Activated T-helper 1 cell treated with Interleukin-2 at 50 U/mL for 16 hours (primary cell): ENCODE data around the gene DMKN.

Source experiments
- DNase-seq: peaks from one replicate; pipeline ENCODE4 v3.0.0-alpha.2; 2020; ENCODE audit warnings: low read depth

DMKN gene

GRCh38 chr19:35549879-35550523 is 36.6 kb upstream of the DMKN start:
- no peak for DNase-seq

DNA sequence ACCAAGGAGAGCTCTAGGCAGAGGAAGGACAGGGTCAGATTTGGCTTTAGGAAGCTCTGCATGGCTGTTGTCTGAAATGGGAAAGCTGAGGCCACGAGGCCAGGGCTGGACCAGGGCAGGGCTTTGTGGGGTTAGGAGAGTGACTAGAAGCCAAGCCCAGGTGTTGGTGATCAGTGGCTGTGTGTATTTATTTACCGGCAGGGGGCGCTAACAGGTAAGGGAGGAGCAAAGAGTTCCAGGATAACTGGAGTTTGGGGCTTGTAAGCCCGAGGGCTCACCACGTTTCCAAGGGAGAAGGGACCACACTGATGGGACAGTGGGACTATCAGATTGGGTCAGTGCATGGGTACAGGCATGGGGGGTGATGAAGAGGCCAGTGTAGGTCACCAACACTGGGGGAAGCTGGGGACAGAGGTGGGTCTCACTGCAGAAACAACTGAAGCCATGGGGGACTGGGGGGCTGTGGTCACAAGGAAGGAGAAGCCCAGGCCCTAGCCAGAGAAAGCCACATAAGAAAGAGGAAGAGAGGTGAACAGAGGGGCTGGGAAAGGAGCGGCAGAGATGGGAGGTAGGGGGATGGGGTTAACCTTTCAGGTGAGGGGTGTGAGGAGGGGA is 35.8 kb upstream of the DMKN start:
- DNase-seq = peak; percentile 31

DNA sequence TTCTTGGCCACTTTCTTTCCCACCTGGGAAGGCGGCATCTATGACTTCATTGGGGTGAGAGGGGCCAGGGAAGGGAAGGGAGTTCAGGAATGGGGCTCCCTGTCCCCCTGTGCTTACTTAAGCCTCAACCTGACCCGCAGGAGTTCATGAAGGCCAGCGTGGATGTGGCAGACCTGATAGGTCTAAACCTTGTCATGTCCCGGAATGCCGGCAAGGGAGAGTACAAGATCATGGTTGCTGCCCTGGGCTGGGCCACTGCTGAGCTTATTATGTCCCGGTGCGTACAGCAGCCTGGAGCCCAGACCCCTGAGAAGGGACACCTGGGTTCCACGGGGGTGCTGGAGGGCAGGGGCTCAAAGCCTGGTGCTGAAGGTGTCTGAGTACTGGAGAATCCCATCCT is 33.1 kb upstream of the DMKN start:
- no peak for DNase-seq

DNA sequence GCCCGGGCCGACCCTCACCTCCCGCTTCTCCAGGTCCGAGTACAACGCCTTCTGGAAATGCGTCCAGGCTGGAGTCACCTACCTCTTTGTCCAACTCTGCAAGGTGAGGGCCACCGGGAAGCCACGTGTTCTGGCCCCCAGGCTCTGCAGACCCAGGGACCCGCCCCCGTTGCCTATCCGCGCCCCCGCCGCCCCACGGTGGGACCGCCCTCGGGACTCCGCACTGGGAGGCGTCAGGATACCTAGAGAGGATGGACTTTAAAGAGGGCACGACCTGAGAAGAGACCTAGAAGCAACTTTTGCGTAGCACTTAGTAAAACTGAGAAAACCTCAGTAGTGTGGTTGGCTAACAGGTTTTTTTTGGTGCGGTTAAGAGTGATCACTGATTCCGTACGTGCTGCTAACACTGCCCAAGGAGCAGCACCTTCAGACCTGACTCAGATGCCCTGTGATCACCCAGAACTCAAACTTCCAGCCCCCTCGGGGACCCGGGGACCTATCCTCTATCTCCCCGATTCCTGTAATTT is 32.5 kb upstream of the DMKN start:
- DNase-seq = peak; percentile 17

GRCh38 chr19:35545001-35545854 is 31.8 kb upstream of the DMKN start, which contains the start of gene TMEM147:
TMEM147 (plus strand) TSS chr19:35545626; CDS start chr19:35545740, 114 bp downstream.
- DNase-seq = peak; percentile 66

DNA sequence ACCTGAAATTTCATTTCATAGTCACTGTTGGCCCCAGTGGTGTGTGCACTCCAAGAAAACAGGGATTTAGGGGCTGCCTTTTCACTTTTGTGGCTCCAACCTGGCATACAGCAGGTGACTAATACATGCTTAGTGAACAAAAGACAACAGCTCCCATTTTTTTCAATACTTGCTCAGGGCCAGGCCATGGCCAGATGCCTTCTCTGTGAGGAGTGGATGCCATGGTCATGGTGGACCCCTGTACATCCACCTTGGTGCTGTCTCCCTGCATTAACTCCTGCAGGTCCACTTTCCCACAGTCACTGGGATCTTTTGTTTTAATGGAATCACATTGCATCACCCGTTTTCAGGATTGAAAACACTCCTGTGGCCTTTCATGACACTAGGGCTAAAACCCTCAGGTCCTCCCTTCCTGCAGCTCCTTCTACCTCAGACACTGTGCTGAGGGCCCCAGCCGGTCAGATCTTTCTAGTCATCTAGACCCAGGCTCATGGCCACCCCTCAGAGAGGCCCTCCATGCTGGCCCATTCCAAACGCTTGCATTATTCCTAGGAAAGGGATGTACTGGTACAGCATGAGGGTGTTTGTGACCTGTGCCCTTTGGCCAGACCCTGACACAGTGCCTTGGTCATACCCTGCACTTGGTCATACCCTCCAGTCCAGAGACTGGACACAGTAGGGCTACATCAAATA is 30.8 kb upstream of the DMKN start:
- DNase-seq = no peak

DNA sequence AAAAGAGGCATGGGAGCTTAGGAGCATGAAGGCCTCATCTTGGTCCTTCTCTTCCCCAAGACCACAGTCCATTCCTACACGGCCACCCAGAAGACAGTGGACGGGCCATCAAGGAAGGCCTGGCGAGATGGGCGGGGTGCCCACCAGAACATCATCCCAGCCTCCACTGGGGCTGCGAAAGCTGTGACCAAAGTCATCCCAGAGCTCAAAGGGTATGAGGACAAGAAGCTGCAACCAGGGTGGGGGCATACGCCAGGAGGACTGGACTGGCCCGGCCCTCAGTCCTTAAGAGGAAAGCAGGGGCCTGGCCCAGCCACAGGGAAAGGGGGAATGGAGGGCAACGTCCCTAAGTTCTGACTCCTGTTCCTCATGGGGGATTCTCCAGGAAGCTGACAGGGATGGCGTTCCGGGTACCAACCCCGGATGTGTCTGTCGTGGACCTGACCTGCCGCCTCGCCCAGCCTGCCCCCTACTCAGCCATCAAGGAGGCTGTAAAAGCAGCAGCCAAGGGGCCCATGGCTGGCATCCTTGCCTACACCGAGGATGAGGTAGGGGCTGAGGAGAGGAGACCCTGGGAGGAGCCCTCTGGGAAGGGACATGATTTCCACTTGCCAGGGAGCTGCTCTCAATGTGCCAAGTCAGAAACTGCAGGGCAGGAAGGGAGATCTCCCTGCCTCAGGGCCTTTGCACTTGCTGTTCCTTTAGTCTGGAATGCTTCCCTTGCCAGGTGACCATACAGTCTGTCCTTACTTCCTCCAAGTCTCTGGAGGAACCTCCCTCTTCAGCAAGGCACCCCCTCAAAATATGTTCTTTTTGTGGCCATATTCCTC is 30.0 kb upstream of the DMKN start:
- DNase-seq = no peak

DNA sequence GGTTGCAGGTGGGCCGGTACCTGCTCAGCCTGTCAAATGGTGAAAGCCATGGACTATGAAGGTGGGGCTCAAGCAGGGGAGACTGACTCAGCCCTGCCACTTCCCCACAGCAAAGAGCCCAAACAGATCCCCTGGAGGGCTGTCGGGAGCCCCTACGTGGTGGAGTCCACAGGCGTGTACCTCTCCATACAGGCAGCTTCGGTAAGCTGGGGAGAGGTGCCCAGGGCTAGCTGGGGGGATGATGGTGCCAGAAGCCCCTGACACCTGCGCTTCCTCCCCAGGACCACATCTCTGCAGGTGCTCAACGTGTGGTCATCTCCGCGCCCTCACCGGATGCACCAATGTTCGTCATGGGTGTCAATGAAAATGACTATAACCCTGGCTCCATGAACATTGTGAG is 28.8 kb upstream of the DMKN start:
- no peak for DNase-seq

GRCh38 chr19:35540356-35540927 is 27.0 kb upstream of the DMKN start:
- no peak for DNase-seq

- no peak for DNase-seq
These were observed 26.4 kb upstream of the DMKN start for GRCh38 chr19:35539850-35540249.

DNA sequence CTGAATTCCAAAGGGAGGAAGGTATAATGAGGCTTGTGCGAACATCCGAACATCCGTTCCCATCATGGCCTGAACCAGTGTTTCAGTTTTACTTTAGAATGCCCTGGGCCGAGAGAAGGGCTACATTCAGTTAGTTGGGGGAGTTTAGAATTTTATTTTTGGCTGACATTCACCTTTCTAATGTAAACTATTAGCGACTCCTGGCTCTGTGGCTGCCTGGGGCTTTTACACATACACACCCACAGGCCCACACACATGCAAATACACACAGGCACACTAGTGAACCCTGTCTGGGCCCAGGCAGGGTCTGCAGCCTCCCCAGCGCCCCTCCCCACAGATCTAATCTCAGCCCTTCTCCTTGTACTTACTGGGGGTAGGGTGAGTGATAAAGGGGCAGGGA is 25.9 kb upstream of the DMKN start:
- no peak for DNase-seq

DNA sequence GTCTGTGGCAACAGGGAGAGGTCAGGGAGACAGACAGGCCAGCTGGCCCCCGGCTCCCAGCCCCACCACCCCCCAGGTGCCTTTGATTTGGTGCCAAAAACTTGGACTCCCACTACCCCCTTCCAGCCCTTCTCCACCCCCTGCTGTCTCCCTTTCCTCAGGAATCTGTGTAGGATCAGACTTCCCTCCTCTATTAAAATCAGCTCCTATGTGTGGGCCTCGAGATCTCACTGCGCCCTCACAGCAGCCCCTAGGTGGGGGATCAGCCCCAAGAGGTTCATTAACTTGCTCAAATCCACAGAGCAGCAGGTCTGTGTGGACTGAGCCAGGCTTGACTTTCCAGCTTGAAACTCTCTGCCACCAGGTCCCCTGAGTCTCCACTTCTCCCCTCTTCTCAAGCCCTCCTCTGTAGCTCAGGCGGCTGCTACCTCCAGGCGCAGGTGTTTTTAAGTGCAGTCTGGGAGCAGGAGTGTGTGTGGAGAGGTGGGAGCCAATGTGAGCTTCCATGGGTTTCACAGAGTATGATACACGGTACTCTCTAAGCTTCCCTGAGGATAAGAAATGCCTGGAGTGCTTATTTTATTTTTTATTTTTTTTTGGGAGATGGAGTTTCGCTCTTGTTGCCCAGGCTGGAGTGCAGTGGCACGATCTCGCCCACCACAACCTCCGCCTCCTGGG is 21.5 kb upstream of the DMKN start:
- DNase-seq = no peak

GRCh38 chr19:35533822-35534392 is 20.5 kb upstream of the DMKN start:
- no peak for DNase-seq

- DNase-seq = no peak
These were observed 19.9 kb upstream of the DMKN start, which contains the start of gene GAPDHS for GRCh38 chr19:35533201-35533821. GAPDHS (plus strand) TSS chr19:35533456; CDS start chr19:35533528, 72 bp downstream.

DNA sequence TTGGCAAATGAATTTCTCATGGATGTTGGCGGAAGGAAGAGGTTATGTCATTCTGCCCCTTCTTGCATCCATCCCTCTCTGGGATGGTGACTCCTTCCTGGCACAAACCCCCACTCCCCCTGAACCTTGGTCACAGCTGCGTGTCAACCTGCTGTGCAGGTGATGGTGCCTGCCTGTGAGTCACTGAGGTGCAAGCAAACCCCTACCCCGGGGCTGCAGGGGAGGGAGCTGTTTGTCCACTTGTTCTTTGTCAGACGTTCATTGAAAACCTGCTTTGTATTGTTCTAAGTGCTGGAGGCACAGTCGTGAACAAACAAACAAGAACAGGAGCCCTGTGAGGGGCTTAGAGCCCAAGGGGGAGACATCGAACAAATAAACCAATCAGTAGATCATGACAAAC is 17.8 kb upstream of the DMKN start:
- no peak for DNase-seq

DNA sequence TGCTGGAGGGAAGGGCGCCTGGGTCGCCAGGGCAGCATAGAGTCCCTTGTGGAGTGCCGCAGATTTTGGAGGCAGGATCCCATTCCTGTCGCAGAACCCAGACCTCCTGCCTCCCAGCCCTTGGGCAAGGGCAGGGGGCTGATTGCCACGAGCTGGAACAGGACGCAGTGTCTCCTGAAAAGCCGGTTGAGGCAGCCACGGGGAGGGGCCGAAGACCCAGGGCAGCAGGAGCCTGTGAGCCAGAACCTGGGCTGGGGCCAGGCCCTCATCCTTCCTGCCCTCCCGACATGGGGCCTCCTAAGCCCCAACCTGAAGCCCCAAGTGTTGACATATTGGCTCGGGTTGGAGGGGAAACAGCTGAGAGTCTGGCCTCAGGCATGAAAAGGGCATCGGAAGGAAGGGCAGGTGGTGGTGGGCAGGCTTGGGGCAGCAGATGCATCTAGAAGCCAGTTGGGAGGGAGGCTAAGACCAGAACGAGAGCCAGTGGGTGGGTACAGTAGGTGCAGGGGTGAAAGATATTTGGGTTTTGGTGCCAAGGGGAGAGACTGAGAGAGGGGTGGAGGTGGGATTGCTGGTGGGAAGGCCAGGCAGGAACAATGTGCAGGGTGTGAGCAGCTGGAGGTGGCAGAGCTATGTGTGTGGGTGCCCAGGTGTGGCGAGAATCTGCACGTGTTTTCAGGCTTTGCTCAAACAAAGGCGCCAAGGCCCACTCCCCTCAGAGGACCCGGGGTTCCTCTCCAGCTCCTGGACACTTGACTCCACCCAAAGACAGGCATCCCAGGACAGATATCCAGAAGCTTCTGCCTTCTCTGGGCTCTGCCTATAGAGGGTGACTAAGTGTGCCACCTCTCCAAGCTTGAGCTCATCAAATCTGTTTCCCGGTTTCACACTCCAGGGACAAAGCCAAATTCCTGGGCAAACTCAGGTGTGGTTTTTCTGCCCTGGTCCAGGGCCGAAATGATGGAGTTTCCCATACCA is 16.1 kb upstream of the DMKN start:
- no peak for DNase-seq

DNA sequence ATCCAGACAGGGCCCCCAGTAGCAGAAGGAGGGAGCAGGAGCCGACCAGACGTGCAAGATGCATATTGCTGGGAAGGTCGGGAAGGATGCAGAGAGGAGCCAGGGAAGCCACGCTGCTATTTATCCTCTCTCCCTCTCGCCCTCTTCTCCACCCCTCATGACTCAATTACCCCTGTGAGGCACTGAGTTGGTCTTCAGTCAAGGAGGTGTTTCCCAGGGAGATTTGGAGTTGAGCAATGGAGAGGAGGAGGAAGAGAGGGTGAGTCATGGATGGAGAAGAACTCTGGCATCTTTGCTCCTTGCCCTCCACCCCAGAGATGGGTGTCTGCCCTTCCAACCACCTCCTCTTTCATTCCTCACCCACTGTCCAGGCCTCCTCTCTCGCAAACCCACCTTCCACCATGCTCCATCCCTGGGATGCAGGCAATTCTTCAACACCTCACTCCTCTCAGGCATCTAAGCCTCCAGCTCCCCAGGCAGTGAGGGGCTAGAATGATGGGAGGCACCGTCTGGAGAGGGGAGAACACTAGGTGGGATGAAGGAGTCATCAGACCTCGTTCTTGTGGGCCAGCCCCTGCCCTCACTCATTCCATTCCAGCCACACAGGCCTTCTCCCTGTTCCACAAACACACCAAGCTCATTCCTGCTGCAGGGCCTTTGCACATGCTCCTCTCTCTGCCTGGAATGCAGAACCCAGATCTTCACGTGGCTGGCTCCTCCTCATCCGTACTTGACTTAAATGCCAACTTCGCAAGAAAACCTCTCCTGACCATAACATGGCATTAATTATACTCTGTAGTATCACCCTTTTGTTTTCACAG is 15.0 kb upstream of the DMKN start, which contains the start of gene SBSN:
SBSN (minus strand) TSS at position 94 of the 821 bp plus-strand sequence; CDS start at position 64, 30 bp downstream.
- DNase-seq = no peak
